HL-60 (cell line): Measurements from ENCODE around the gene PRDX3.

Experiments used
- DNase-seq, 2 experiments: peaks; one replicate each; pipeline ENCODE4 v3.0.0-alpha.2; 2010 to 2020; ENCODE audit warnings: low read depth in 1 of 2, low spot score in 1 of 2
- H3K27ac ChIP-seq: fragments of 250-450 bp; sonication (Bioruptor Pico); replicated peaks from 2 replicates; pipeline ENCODE4 v1.5.1; 2020; ENCODE audit warnings: mild to moderate bottlenecking, moderate library complexity
- H3K27me3 ChIP-seq: fragments of 250-450 bp; sonication (Bioruptor Pico); 2 replicates; pipeline ENCODE4 v1.5.1; 2021; ENCODE audit warnings: mild to moderate bottlenecking, moderate library complexity; ENCODE audit not compliant: insufficient read depth, poor library complexity, severe bottlenecking
- H3K4me3 ChIP-seq: replicated peaks from 2 replicates; pipeline ENCODE4 v1.5.1; 2011; ENCODE audit warnings: mild to moderate bottlenecking, control low read depth, low read length; ENCODE audit not compliant: insufficient read depth
- CTCF ChIP-seq: IDR thresholded peaks from one replicate; pipeline ENCODE4 v1.5.1; 2011; ENCODE audit warnings: low read length, control low read depth, inconsistent platforms; ENCODE audit not compliant: insufficient read depth
- GABPA ChIP-seq: IDR thresholded peaks from 2 replicates; pipeline ENCODE4 v1.6.1; 2012; ENCODE audit warnings: low read depth
- POLR2AphosphoS5 ChIP-seq: IDR thresholded peaks from 2 replicates; pipeline ENCODE4 v1.6.1; 2012; ENCODE audit warnings: low read depth
- REST ChIP-seq: IDR thresholded peaks from 2 replicates; pipeline ENCODE4 v1.6.1; 2012; ENCODE audit warnings: low read depth; ENCODE audit not compliant: insufficient replicate concordance
- SPI1 ChIP-seq: IDR thresholded peaks from 2 replicates; pipeline ENCODE4 v1.6.1; 2012; ENCODE audit warnings: low read depth, mild to moderate bottlenecking, borderline replicate concordance

Gene PRDX3

GRCh38 chr10:119120875-119121274 lies 57.7 kb downstream of the PRDX3 start:
- peak overlapping the region; percentile 43 for H3K27ac ChIP-seq
- H3K4me3 ChIP-seq: no peak overlapping the region

GRCh38 chr10:119120413-119120867 lies 58.2 kb downstream of the PRDX3 start:
- TF ChIP-seq CTCF (no peak), SPI1 (no peak), REST (no peak), GABPA (no peak), POLR2AphosphoS5 (no peak)
- Histone ChIP-seq H3K4me3 (no peak overlapping the region), H3K27me3 (no peaks in the 10 kb centered on the region), H3K27ac (peak overlapping the region; percentile 43)
- no peak for DNase-seq

More at GRCh38 chr10:119120875-119121274, 57.7 kb downstream of the PRDX3 start:
- TF ChIP-seq REST (no peak), CTCF (no peak), SPI1 (no peak), POLR2AphosphoS5 (no peak), GABPA (no peak)
- DNase-seq: no peak
- H3K27me3 ChIP-seq: no peaks in the 10 kb centered on the region

GRCh38 chr10:119119400-119119799 lies 59.2 kb downstream of the PRDX3 start:
- no peaks in the 10 kb centered on the region for H3K27me3 ChIP-seq
- TF ChIP-seq GABPA: no peak
- no peak for TF ChIP-seq SPI1
- no peak for TF ChIP-seq REST
- no peak for TF ChIP-seq CTCF
- no peak for TF ChIP-seq POLR2AphosphoS5
- no peak for DNase-seq
- H3K27ac ChIP-seq: no peak overlapping the region
- no peak overlapping the region for H3K4me3 ChIP-seq
